Measurements from ENCODE around the gene GRB10. TPM values are rescaled to one million over a fixed set of nuclear protein-coding genes. Genes with fewer than 3 reads are reported as not detected.

GRB10 gene
- total RNA-seq, 2 donors from 2014 or later, result 2.6 to 6.6 TPM

DNA sequence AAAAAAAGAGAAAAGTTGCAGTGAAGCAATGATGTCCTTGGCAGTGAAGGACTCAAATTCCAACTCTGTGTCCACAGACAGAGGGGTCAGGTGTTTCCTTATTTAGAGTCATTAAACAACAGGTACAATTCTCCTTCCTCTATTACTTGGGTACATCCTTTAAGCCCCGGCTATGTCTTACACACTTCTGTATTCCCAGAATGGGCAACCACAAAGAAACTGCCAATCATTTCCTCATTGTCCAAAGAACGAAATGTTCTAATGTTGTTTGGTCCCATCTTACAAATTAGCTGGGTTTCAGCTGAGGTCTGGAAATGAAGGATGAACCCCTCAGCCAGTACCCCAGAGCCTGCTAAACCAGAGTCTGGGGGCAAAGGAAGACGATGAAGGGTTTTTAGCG is 59.5 kb downstream of the GRB10 start:
- Mint-ChIP-seq H3K36me3 (no peaks in the 10 kb centered on the region), H3K9me3 (no peaks in the 10 kb centered on the region), H3K27ac (no peak overlapping the region)
- ATAC-seq (no peak), DNase-seq (ENCODE audit: low spot score in 2 of 2) (no peak)

DNA sequence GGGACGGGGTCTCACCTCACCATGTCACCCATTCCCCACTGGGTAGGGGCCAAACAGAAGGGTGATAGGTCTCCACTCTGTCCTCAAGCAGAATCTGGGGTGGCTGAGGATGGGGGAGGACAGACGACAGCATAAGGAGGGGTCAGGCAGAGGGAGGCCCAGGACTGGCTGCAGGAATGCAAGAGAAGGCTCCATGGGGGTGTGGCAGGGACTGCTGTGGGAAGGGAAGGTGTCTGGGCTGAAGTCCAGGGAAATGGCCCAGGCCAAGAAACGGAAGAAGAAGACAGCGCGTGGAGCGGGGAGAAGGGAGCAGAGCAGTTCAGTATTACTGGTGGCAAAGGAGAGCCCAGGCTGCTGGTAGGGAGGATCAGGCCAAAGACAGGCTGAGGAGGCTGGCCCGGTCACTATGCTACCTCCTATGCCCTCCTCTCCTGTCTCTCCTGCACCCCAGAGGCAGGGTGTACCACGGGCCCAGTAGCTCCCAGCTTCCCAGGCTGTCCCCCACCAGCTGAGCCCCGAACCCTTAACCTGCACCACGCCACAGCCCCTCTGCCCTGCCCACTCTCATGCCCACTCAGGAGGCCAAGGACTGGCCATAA is 60.9 kb downstream of the GRB10 start:
- no peaks in the 10 kb centered on the region for H3K36me3 Mint-ChIP-seq
- DNase-seq (ENCODE audit: low spot score in 2 of 2) (no peak), ATAC-seq (no peak)
- H3K9me3 Mint-ChIP-seq, result no peaks in the 10 kb centered on the region
- H3K27ac Mint-ChIP-seq, result no peak overlapping the region

DNA sequence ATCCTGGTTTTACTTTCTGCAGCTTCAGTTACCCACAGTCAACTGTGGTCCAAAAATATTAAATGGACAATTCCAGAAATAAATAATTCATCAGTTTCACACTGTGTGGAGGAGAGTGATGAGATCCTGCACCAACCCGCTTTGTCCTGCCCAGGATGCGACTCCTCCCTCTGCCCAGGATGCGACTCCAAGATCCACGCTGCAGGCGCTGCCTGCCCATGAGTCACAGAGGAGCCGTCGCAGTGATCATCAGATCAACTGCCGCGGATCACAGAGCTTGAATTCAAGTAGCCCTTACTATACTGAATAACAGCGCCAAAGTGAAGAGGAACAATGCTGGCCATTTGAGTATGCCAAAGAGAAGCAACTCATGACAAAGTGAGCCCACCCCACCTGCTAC is 61.5 kb downstream of the GRB10 start:
- Mint-ChIP-seq H3K9me3 (no peaks in the 10 kb centered on the region), H3K27ac (no peak overlapping the region), H3K36me3 (no peaks in the 10 kb centered on the region)
- no peak for DNase-seq (ENCODE audit: low spot score in 2 of 2)
- ATAC-seq, result no peak

DNA sequence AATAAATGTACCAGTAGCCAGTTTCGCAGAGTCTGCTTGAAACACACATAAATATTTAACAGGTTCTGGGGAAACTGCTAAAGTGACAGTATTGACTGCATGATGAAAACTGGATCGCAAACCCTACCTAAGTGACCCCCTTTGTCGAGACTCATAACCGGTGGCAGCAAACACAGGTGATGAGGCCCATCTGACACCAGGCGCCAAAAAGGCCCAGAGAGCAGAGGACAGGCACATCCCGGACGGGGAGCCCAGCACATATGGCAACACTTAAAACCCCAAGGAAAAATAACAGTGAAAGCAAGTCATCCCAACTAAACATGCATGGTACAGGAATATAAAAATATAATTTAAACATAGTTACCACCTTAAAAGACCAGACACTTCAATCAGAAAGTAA is 62.4 kb downstream of the GRB10 start:
- no peaks in the 10 kb centered on the region for H3K36me3 Mint-ChIP-seq
- DNase-seq (ENCODE audit: low spot score in 2 of 2) (no peak), ATAC-seq (no peak)
- no peak overlapping the region for H3K27ac Mint-ChIP-seq
- no peaks in the 10 kb centered on the region for H3K9me3 Mint-ChIP-seq

DNA sequence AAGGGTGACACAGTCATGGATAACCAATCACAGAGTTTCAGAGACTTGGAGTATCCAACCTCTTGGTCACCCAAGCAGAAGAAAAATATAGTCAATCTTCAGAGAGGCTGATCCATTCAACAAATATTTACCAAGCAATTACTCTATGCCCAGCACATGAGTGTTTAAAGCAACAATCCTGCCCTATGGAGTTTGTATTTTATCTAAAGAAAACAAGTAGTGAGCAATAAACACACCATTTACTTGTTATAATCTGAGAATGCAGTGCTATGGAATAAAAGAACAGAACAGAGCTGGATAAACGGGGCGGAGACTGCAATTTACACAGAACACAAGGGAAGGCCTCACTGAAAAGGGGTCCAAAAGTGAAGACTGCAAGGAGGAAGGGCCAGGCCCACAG is 63.8 kb downstream of the GRB10 start:
- no peak overlapping the region for H3K27ac Mint-ChIP-seq
- no peak for DNase-seq (ENCODE audit: low spot score in 2 of 2)
- ATAC-seq, result no peak
- no peaks in the 10 kb centered on the region for H3K9me3 Mint-ChIP-seq
- H3K36me3 Mint-ChIP-seq, result no peaks in the 10 kb centered on the region

DNA sequence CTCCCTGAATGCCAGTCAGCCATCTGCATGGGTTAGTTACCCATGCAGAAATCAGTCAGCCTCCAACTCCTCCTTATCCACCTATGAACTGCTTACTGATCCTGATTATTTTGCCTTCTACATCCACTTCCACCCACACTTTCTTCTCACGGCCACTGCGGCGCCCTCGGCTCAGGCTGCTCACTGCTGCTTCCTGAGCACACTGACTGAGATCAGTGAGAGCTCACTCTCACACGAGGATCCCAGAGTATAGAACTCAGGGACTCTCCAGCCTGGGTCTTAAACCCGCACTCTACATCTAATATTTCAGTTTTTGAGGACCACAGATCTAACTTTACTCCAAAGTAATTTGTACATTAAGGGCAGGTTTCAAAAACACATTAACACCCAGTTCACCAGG is 64.4 kb downstream of the GRB10 start:
- ATAC-seq, result no peak
- no peak for DNase-seq (ENCODE audit: low spot score in 2 of 2)
- no peaks in the 10 kb centered on the region for H3K9me3 Mint-ChIP-seq

DNA sequence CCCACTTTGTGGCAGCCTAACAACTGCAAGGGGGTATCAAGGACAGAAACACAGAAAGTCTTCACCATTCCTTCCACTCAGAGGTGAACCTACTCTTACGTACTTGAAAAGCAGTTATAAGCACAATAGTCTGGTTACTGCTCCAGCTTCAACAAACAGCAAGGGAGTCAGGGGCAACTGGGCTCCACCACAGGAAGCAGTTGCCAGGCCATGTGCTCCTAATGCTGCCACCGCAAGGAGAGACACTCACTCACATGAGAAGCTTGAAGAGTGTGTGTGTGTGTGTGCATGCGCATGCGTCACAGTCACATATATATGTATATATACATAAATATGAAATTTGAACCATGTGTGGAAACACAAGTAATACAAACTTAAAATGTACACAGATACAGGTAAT is 65.5 kb downstream of the GRB10 start:
- H3K9me3 Mint-ChIP-seq, result no peaks in the 10 kb centered on the region
- no peak for ATAC-seq
- no peak overlapping the region for H3K27ac Mint-ChIP-seq

More for the DNA sequence above, 64.4 kb downstream of the GRB10 start:
- no peaks in the 10 kb centered on the region for H3K36me3 Mint-ChIP-seq
- H3K27ac Mint-ChIP-seq, result no peak overlapping the region

DNA sequence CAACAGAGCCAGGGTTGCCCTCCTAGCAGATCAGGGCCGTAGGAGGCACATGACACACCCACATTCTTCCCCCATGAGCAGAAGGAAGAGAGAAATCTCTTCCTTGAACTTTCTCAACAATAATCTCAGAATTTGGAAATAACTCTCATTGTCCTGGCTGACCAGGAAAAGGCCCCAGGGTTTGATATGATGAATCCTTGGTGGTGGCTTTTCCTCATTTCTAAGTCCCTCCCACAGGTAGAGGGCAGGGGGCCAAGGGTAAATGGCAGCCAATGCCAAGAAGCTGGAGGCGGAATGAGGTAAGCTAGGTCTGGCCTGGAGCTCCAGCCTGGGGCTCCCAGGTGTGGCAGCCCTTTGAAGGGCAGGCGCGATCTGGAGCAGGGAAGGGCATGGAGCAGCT is 67.8 kb downstream of the GRB10 start:
- no peak for ATAC-seq
- Mint-ChIP-seq H3K36me3 (no peaks in the 10 kb centered on the region), H3K9me3 (no peaks in the 10 kb centered on the region), H3K27ac (no peak overlapping the region)
- no peak for DNase-seq (ENCODE audit: low spot score in 2 of 2)

More for the DNA sequence above, 65.5 kb downstream of the GRB10 start:
- DNase-seq (ENCODE audit: low spot score in 2 of 2), result no peak
- H3K36me3 Mint-ChIP-seq, result no peaks in the 10 kb centered on the region

DNA sequence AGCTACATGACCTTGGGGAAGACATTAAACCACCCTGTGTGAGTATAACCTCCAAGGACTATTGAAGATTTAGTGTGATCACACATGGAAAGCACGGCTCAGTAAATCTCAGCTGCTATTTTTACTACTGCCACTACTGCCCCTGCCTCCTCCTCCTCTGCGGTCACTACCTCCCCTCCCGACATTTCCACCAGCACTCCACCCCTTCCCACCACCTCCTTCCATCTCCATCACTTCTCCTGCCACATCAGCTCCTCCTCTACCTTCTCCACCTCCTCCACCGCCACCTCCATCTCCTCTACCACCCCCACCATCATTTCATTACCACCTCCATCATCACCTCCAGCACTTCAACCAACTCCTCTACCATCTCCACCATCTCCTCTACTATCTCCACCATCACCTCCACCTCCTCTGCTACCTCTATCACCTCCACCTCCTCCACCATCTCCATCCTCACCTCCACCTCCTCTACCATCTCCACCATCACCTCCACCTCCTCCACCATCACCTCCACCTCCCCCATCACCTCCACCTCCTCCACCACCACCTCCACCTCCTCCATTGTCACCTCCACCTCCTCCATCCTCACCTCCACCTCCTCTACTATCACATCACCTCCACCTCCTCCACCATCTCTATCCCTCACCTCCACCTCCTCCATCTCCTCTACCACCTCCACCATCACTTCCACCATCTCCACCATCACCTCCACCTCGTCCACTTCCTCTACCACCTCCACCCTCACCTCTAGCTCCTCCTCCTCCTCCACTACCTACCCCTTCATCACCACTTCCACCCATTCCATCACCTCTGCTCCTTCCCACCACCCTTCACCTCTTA is 69.4 kb downstream of the GRB10 start:
- ATAC-seq (no peak), DNase-seq (ENCODE audit: low spot score in 2 of 2) (no peak)
- peak overlapping the region in 1 of 2 donors; percentile 13 for H3K27ac Mint-ChIP-seq

DNA sequence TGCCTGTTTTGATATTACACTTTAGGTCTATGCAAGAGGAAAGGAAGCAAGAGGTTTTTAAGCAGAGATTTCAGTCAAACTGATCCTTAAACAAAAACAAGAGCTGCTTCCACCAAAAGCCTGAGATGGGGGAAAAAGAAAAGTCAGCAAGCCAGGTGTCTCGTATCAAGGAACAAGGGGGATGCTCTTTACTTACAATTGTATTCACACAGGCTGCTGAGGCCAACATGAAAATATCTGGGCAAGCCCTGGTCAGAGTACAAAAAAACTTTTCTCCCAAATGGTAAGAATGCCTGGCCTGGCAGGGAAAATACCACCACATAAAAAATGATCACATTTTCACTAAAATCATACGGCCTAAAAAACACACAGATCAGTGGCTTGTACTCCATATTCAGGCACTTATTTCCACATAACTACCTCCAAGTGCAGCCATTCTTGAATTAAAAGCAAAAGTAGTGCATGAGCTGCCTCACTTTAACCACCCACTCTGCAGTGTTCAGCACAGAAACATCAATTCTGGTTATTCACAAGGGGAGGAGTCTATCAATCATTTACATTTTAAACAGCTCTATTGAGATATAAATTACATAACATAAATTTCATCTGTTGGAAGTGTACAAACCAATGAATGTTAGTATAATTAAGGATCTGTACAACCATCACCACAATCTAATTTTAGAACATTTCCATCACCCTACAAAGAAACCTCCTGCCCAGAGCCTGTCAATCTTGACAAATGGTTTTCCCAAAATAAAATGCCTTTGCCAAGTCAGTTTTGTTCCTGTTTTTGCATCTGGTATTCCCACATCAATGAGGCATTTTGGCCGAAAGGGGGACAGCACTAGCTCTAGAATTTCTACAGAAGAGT is 70.2 kb downstream of the GRB10 start:
- Mint-ChIP-seq H3K9me3 (no peaks in the 10 kb centered on the region), H3K36me3 (no peaks in the 10 kb centered on the region), H3K27ac (peak overlapping the region in 1 of 2 donors; percentile 13)
- ATAC-seq (no peak), DNase-seq (ENCODE audit: low spot score in 2 of 2) (no peak)

More for the DNA sequence above, 69.4 kb downstream of the GRB10 start:
- Mint-ChIP-seq H3K36me3 (no peaks in the 10 kb centered on the region), H3K9me3 (no peaks in the 10 kb centered on the region)

DNA sequence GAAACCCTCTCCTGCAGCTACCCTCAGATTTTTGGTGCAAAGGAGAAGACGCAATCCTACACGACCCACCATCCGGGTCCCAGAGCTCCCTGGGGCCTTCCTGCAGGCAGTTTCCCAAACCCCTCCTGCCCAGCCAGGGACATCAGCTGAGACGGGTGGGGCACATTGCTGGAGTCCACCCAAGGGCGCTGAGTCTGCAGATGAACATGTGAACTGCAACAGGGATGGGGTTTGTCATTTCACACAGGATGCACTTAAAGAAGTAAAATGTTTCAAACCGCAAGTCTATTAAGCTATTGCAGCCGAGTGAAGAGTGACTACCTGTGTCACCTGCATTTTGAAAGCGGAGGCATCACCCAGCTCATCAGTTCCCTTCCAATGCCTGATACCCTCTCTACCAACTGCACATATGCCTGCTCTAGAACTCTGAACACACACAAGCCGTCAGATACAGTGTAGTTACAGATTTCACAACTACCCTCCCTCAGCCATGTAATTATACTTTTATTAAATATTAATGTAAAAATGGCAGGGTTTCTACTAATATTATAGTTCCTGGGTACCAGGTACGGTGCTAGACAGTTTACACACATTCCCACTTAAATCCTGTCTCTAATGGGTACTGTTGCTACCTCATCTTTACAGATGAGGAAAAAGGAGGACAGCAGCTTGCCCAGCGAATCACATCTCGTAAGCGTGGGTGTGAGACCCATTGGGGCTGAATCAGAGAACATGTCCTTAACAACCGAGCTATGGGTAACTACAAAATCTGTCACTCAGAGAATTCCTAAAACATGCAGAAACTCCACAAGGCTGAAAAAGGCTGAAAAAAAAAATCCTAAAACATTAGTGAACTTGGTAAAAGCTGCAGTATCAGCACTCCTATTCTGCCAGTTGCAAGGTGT is 71.2 kb downstream of the GRB10 start:
- H3K9me3 Mint-ChIP-seq, result no peaks in the 10 kb centered on the region
- no peak overlapping the region for H3K27ac Mint-ChIP-seq
- H3K36me3 Mint-ChIP-seq, result no peaks in the 10 kb centered on the region
- DNase-seq (ENCODE audit: low spot score in 2 of 2) (no peak), ATAC-seq (no peak)

DNA sequence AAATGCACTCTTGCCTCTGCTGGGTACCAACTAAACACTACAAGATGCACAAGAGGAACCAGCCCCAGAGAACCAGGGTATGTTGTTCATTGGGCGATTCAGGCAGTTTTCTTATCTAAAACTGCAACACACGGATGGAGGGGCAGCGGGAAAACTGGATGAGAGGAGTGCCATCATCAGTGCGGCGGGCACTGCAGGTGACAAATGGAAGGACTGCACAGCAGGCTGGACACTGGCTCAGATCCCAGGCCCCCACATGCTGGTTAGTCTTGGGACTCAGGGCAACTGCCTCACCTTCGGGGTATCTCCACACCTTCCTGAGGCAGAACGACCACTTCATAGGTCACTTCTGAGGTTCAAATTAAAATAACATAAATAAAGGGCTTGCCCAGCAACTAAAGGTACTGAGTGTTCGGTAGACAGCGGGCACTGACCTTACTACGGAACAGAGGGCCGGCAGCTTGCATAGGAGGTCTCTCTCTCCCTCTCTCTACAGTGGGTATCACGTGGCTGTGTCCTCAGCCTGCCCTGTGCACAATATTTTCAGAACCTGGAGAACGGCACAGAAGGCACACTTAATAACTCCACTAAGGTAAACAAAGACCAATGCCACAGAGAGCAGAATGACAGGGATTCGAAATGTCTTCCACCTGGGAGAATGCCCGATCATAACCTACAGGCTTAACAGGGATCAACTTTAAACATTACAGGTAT is 72.1 kb downstream of the GRB10 start:
- Mint-ChIP-seq H3K9me3 (no peaks in the 10 kb centered on the region), H3K36me3 (no peaks in the 10 kb centered on the region), H3K27ac (no peak overlapping the region)
- DNase-seq (ENCODE audit: low spot score in 2 of 2), result no peak
- ATAC-seq, result no peak

DNA sequence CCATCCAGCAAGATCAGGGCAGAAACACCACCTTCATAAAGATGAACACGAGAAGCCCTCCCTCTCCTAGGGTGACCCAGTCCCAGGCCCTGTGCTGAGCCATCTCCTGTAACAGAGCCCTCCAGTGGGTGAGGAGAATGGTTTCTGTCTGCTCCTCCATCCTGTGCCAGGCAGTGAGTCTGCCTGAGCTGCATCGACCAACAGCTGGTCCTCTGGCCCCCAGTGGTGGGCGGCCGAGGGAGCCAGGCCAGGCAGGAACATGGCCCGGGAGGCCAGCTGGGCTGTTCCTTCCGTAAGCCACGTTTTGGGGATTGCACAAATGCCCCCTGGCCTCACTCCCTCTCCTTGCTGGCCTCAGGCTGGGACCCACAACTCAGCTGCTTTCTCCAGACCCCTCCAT is 73.5 kb downstream of the GRB10 start:
- H3K36me3 Mint-ChIP-seq, result no peaks in the 10 kb centered on the region
- no peak overlapping the region for H3K27ac Mint-ChIP-seq
- no peak for ATAC-seq
- no peak for DNase-seq (ENCODE audit: low spot score in 2 of 2)
- no peaks in the 10 kb centered on the region for H3K9me3 Mint-ChIP-seq

DNA sequence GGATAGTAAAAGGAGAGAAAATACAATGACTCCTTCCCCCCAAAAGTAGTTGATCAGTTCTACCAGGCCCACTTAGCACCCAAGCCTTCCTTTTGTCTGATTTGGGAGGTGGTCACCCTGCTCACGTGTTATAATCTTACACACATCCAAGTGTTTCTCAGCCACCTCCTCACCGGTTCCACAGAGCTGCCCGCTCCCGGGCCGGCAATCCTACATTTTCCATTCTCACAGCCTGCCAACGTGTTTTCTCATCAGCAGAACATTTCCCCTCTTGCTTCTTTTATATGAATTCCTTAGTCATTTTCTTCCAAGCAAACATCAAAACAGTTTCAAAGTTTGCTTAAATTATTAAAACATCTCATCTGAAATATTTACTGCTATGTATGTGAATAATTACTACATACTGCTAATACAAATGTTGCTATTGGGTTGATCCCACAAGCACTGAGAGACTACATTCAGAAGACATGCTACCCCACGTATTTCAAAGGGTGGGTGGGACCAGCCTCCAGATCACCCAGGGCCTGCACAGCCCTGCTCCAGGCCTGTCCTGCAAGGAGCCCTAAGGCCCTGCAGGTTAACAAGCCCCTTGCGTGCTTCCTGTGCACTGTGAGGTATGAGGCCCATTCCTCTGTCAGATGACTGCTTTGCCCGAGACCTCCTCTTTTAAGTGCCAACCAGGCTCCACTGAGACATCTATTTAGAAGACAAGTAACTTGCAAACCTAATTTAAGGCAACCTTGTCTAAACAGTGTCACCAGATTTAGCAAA is 75.3 kb downstream of the GRB10 start:
- no peaks in the 10 kb centered on the region for H3K9me3 Mint-ChIP-seq
- no peak for ATAC-seq
- H3K36me3 Mint-ChIP-seq, result no peaks in the 10 kb centered on the region
- no peak for DNase-seq (ENCODE audit: low spot score in 2 of 2)
- no peak overlapping the region for H3K27ac Mint-ChIP-seq

DNA sequence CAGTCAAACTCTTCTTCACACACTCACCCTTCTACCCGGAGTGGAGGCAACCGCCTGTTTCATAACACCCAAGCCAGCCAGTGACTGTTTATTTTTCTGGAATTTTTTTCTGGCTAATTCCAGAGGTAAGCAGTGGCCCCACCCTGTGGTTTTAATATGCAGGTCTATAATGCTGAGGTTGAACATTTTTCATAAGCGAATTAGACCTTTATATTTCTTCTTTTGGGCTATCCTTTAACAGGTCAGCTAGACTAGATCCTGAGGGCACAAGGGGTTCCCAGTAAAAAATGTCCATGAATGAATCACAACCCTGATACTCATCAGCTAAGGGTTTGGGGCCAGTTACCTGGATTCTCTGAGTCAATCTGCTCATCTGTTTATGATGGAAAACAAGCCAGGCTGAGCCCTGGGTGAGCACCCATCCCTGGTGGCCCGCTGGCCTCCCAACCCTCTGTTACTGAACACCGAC is 76.2 kb downstream of the GRB10 start:
- H3K27ac Mint-ChIP-seq, result no peak overlapping the region
- ATAC-seq (no peak), DNase-seq (ENCODE audit: low spot score in 2 of 2) (no peak)
- no peaks in the 10 kb centered on the region for H3K36me3 Mint-ChIP-seq
- no peaks in the 10 kb centered on the region for H3K9me3 Mint-ChIP-seq
